Astrocyte (in vitro differentiated cells and primary cell): Measurements from ENCODE around the gene OR2T2. TPM values are rescaled to one million over a fixed set of nuclear protein-coding genes. Genes with fewer than 3 reads are reported as not detected.
"Not testable (repeated sequence)": the region's sequence is repeated elsewhere in the genome, so short reads cannot be mapped to it uniquely, and the experiment has no call there.

Source experiments
- DNase-seq: peaks from one replicate; pipeline ENCODE4 v3.0.0-alpha.2; 2010; ENCODE audit warnings: low read depth
- FAIRE-seq: peaks from 2 replicates; lab custom pipeline; 2011; peaks lifted over from hg19 to GRCh38; lab: Jason Lieb, UNC
- H2AFZ ChIP-seq: 2 replicates; pipeline ENCODE4 v1.6.0; 2012; ENCODE audit warnings: low read depth, low read length, inconsistent platforms
- H3K27ac ChIP-seq: 2 replicates; pipeline ENCODE4 v1.5.1; 2011; ENCODE audit warnings: low read depth, low read length, inconsistent platforms
- H3K27me3 ChIP-seq: 2 replicates; pipeline ENCODE4 v1.6.0; 2011; ENCODE audit warnings: low read length, inconsistent platforms; ENCODE audit not compliant: insufficient read depth
- H3K36me3 ChIP-seq: 2 replicates; pipeline ENCODE4 v1.5.1; 2011; ENCODE audit warnings: low read length, inconsistent platforms; ENCODE audit not compliant: insufficient read depth
- H3K4me1 ChIP-seq: 2 replicates; pipeline ENCODE4 v1.5.1; 2011; ENCODE audit warnings: low read length, inconsistent platforms; ENCODE audit not compliant: insufficient read depth
- H3K4me2 ChIP-seq: 2 replicates; pipeline ENCODE4 v1.6.0; 2012; ENCODE audit warnings: low read length, inconsistent platforms
- H3K4me3 ChIP-seq: 2 replicates; pipeline ENCODE4 v1.5.1; 2011; ENCODE audit warnings: low read depth, mild to moderate bottlenecking, low read length, inconsistent platforms; ENCODE audit not compliant: insufficient read depth
- H3K79me2 ChIP-seq: 2 replicates; pipeline ENCODE4 v1.6.0; 2012; ENCODE audit warnings: mild to moderate bottlenecking, low read length, inconsistent platforms; ENCODE audit not compliant: insufficient read depth
- H3K9ac ChIP-seq: 2 replicates; pipeline ENCODE4 v1.6.0; 2012; ENCODE audit warnings: mild to moderate bottlenecking, low read length, inconsistent platforms
- H3K9me3 ChIP-seq: 2 replicates; pipeline ENCODE4 v1.5.1; 2012; ENCODE audit warnings: low read depth, mild to moderate bottlenecking, low read length, inconsistent platforms; ENCODE audit not compliant: insufficient read depth
- H4K20me1 ChIP-seq: 2 replicates; pipeline ENCODE4 v1.6.0; 2012; ENCODE audit warnings: low read length, inconsistent platforms; ENCODE audit not compliant: insufficient read depth
- H3K27ac Mint-ChIP-seq: one replicate; pipeline ENCODE4 v1.8.0; 2021; ENCODE audit warnings: mild to moderate bottlenecking, mixed read lengths; ENCODE audit not compliant: unreplicated experiment
- H3K27me3 Mint-ChIP-seq: one replicate; pipeline ENCODE4 v1.8.0; 2021; ENCODE audit warnings: low read depth, mixed read lengths; ENCODE audit not compliant: unreplicated experiment
- H3K36me3 Mint-ChIP-seq: one replicate; pipeline ENCODE4 v1.8.0; 2021; ENCODE audit warnings: low read depth, mixed read lengths; ENCODE audit not compliant: unreplicated experiment
- H3K4me1 Mint-ChIP-seq: one replicate; pipeline ENCODE4 v1.8.0; 2021; ENCODE audit warnings: low read depth, mixed read lengths; ENCODE audit not compliant: unreplicated experiment
- H3K4me3 Mint-ChIP-seq: one replicate; pipeline ENCODE4 v1.8.0; 2021; ENCODE audit warnings: mild to moderate bottlenecking, moderate library complexity, mixed read lengths; ENCODE audit not compliant: unreplicated experiment
- H3K9me3 Mint-ChIP-seq: one replicate; pipeline ENCODE4 v1.8.0; 2021; ENCODE audit warnings: mild to moderate bottlenecking, mixed read lengths; ENCODE audit not compliant: unreplicated experiment
- total RNA-seq: library from RNA; stranded (reverse); gene quantifications from 2 replicates; pipeline ENCODE4 v1.2.1, GENCODE V29; 2021

Gene OR2T2
- total RNA-seq, 1 donor from 2014 or later, result not detected

DNA sequence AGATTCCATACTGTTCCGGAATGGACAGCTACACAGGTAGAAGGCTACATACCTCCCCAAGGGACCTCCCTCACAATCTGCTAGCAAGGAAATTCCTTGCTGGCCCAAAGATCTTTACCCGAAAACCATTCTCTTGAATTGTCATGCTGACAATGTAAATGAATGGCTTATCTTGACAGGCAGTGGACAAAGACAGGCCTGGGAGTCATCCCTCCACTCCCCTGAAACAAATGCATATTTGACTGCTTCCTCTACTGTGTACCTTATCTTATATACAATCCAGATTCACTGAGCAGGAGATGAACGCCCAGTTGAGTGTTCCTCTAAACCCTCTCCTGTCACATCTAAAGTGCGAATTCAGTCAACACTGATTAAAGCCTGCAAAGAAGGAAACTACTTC lies 834 bp upstream of the OR2T2 start:
- H3K27ac Mint-ChIP-seq, H3K36me3 Mint-ChIP-seq, H3K4me2 ChIP-seq, H2AFZ ChIP-seq, H3K4me3 Mint-ChIP-seq, DNase-seq, H3K9me3 ChIP-seq, H3K9ac ChIP-seq, H3K79me2 ChIP-seq, H3K27ac ChIP-seq, H3K36me3 ChIP-seq, H3K4me3 ChIP-seq, H4K20me1 ChIP-seq, H3K9me3 Mint-ChIP-seq, H3K4me1 Mint-ChIP-seq, H3K27me3 ChIP-seq, H3K27me3 Mint-ChIP-seq, FAIRE-seq, H3K4me1 ChIP-seq: not testable (repeated sequence)

- not testable (repeated sequence) for H3K27me3 Mint-ChIP-seq, FAIRE-seq, H2AFZ ChIP-seq, H3K9me3 Mint-ChIP-seq, H3K4me3 Mint-ChIP-seq, DNase-seq, H3K27me3 ChIP-seq, H3K9ac ChIP-seq, H3K4me3 ChIP-seq, H3K27ac Mint-ChIP-seq, H3K27ac ChIP-seq, H3K36me3 ChIP-seq, H3K79me2 ChIP-seq, H4K20me1 ChIP-seq, H3K4me1 ChIP-seq, H3K36me3 Mint-ChIP-seq, H3K4me1 Mint-ChIP-seq, H3K9me3 ChIP-seq, H3K4me2 ChIP-seq
These were observed 3.1 kb downstream of the OR2T2 start for GRCh38 chr1:248448409-248449074.

DNA sequence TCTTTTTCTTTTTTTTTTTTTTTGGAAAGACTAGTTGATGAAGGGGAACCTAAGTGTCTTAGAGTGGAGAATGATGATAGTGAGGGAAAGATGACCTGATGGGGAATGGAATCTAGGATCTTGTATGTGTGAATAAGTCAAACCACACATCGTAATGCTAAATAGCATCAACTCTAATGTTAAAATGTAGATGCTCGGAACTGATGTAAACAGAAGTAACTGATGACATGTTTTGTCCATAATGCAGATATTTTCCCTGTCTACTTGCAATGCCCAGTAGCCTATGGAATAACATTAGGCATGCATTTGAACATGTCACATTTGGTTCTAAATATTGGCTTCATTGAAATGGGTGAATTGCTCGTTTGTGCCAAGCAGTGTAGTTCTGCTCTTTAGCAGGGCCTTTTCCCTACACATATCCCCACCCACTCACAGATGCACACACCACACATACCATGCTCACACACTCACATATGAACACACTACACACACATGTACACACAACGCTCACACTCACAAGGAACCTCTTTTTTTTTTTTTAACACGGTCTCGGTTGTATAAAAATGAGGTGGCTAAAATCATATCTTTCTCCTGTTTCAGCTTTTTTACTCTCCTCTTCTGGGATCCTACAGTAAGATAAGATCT lies 4.5 kb downstream of the OR2T2 start:
- not testable (repeated sequence) for H3K27ac ChIP-seq, H3K9ac ChIP-seq, H3K4me1 Mint-ChIP-seq, H3K36me3 Mint-ChIP-seq, H3K4me1 ChIP-seq, FAIRE-seq, H3K27me3 ChIP-seq, H2AFZ ChIP-seq, H3K4me2 ChIP-seq, DNase-seq, H3K27ac Mint-ChIP-seq, H3K9me3 Mint-ChIP-seq, H3K9me3 ChIP-seq, H3K4me3 ChIP-seq, H3K36me3 ChIP-seq, H4K20me1 ChIP-seq, H3K27me3 Mint-ChIP-seq, H3K79me2 ChIP-seq, H3K4me3 Mint-ChIP-seq

- H3K36me3 Mint-ChIP-seq, H3K4me3 Mint-ChIP-seq, H3K9me3 ChIP-seq, H3K4me2 ChIP-seq, H3K27me3 ChIP-seq, H2AFZ ChIP-seq, DNase-seq, H3K79me2 ChIP-seq, H3K27ac ChIP-seq, H3K4me1 ChIP-seq, FAIRE-seq, H3K4me3 ChIP-seq, H4K20me1 ChIP-seq, H3K4me1 Mint-ChIP-seq, H3K9me3 Mint-ChIP-seq, H3K27ac Mint-ChIP-seq, H3K27me3 Mint-ChIP-seq, H3K36me3 ChIP-seq, H3K9ac ChIP-seq: not testable (repeated sequence)
These were observed 5.2 kb downstream of the OR2T2 start for GRCh38 chr1:248450466-248451145.

GRCh38 chr1:248453619-248454018 lies 8.2 kb downstream of the OR2T2 start:
- not testable (repeated sequence) for H3K4me2 ChIP-seq, H3K9me3 ChIP-seq, H4K20me1 ChIP-seq, H3K9ac ChIP-seq, H3K4me1 Mint-ChIP-seq, H3K27me3 ChIP-seq, FAIRE-seq, H3K4me3 Mint-ChIP-seq, H3K27me3 Mint-ChIP-seq, H3K79me2 ChIP-seq, H3K27ac ChIP-seq, H3K27ac Mint-ChIP-seq, H3K36me3 Mint-ChIP-seq, H3K4me1 ChIP-seq, H2AFZ ChIP-seq, H3K36me3 ChIP-seq, H3K4me3 ChIP-seq, H3K9me3 Mint-ChIP-seq, DNase-seq

DNA sequence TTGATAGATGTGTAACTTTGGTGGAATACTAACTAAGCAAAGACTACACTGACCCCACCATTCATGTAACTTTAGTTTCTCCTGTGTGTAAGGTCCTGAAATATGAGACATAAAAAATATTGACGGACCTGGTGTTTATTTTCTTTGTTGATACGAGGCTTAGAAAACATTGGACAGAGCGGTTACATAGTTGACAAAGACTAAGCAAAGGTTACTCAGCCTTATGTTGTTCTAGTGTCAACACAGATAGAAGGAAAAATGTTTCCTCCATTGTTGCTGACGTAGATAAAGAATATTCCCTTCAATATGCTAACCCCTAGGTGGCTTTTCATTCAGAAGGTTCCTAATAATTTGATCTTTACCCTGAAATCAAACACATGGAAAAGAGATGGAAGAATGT lies 9.6 kb downstream of the OR2T2 start:
- not testable (repeated sequence) for H3K9me3 ChIP-seq, H3K27ac ChIP-seq, H3K4me1 ChIP-seq, H3K27me3 Mint-ChIP-seq, H3K9me3 Mint-ChIP-seq, H3K9ac ChIP-seq, H3K4me3 ChIP-seq, H3K79me2 ChIP-seq, H3K4me2 ChIP-seq, H3K4me1 Mint-ChIP-seq, H3K27me3 ChIP-seq, DNase-seq, FAIRE-seq, H3K36me3 ChIP-seq, H3K4me3 Mint-ChIP-seq, H3K27ac Mint-ChIP-seq, H4K20me1 ChIP-seq, H2AFZ ChIP-seq, H3K36me3 Mint-ChIP-seq
